ENCODE measurements around the gene THRAP3.

THRAP3 gene

DNA sequence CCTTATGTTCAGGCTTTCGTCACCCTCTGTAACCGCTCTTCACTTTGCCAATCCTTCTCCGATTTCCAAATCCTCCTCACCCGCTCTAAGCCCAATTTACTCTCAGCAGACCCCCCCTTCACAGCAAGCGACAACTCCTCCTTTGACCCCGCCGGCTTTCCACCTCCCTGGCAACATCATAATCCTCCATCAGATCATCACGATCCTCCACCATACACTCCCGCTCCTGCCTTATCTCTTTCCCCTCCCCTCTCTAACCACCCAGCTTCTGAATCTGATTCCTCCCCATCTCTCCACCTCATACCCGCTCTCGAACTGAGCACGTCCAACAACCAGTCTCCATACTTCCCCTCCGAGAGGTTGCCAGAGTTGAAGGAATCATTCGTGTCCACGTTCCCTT, 106.7 kb downstream of the THRAP3 start:
- TF ChIP-seq GATA2 (IDR thresholded peaks at IDR 0.05; ENCODE audit: low read depth, low read length), result no peak
- no peak for TF ChIP-seq GATA3 (IDR thresholded peaks at IDR 0.05; ENCODE audit: low read depth, low read length)

- TF ChIP-seq GATA3 (IDR thresholded peaks at IDR 0.05; ENCODE audit: low read depth, low read length) (no peak), GATA2 (IDR thresholded peaks at IDR 0.05; ENCODE audit: low read depth, low read length) (no peak)
These were observed 113.6 kb downstream of the THRAP3 start for GRCh38 chr1:36337830-36338229.

- TF ChIP-seq GATA2 (IDR thresholded peaks at IDR 0.05; ENCODE audit: low read depth, low read length) (no peak), GATA3 (IDR thresholded peaks at IDR 0.05; ENCODE audit: low read depth, low read length) (no peak)
These were observed 115.0 kb downstream of the THRAP3 start for GRCh38 chr1:36339215-36339614.

DNA sequence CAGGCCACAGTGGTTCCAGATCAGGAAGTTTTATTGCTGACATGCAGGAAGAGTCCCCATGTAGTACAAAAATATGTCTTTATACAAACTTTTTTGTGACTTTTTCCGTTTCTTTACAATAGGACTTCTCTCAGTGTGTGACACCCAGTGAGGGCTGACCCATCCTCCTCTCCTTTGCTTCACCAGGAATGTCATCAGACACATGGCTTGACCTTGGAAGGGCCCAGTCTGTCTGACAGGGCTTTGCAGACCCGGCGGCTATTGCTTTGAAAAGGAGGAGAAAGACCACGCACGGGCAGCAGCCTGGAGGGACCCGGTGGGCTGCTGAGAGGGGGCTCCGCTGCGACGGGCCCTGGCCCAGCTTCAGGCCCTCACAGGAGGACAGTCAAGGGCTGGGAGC, 115.4 kb downstream of the THRAP3 start:
- TF ChIP-seq GATA2 (IDR thresholded peaks at IDR 0.05; ENCODE audit: low read depth, low read length) (no peak), GATA3 (IDR thresholded peaks at IDR 0.05; ENCODE audit: low read depth, low read length) (no peak)

DNA sequence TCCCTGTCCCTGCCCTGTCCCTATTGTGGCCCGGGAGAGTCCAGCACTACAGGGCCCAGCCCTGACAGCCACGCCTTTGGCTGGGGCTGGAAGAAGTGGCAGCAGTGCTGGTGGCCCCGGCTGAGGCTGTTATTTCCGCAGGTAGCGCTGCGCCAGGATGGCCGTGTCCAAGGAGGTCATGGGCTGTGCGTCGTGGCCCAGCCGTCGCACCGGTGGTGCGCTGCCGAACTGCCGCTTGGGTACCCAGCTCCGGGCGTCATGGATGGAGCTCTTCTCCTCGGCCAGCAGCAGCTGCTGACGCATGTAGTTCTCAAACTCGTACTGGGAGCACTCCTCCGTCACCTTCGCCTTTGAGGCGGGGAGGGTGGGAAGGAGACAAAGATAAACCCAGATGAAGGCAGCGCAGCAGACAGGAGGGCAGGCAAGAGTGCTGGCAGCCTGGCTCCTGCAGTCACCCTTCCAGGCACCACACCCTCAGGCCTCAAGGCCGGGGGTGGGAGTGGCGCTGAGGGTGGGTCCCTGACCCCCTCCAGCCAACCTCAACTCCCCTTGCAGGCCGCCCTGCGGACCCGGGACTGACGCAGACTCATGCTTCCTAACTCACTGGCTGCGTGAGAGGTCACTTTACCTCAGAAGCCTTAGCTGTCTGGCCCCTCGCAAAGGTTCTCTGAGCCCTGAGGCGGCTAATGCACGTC, 117.5 kb downstream of the THRAP3 start:
- TF ChIP-seq GATA2 (IDR thresholded peaks at IDR 0.05; ENCODE audit: low read depth, low read length) (no peak), GATA3 (IDR thresholded peaks at IDR 0.05; ENCODE audit: low read depth, low read length) (no peak)

DNA sequence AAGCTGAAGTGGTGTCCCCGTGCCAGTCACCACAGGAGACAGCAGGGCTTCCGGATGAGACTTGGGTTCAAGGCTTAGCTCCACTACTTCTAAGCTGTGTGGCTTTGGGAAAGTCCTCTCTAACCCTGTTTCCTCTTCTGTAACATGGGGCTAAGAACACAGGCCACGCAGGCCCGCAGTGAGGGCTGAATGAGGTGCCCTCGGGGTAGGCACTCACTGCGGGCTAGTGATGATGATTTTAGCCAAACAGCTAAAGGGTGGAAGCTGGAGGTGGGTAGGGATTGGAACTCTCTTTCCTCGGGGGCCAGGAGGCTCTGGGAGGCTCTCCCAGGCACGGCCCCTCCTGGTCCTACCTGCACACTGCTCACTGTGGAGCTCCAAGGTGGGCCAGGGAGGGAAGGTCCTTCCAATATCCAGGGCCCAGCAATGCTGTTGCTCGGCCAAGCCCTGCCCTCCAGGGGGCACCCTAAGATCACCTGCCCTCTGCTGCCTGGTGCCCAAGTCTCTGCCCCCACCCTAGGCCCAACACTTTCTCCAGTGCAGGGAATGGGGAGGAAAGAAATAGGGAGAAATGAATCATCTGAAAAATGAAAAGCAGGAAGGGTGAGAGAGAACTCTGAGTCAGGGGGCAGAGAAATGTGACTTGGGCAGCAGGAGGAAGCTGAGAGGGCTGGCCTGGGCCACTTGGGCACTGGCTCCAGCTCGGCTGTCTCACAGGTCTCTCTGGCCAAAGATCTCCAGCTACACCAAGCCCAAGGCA, 118.4 kb downstream of the THRAP3 start:
- TF ChIP-seq GATA2 (IDR thresholded peaks at IDR 0.05; ENCODE audit: low read depth, low read length) (no peak), GATA3 (IDR thresholded peaks at IDR 0.05; ENCODE audit: low read depth, low read length) (no peak)

DNA sequence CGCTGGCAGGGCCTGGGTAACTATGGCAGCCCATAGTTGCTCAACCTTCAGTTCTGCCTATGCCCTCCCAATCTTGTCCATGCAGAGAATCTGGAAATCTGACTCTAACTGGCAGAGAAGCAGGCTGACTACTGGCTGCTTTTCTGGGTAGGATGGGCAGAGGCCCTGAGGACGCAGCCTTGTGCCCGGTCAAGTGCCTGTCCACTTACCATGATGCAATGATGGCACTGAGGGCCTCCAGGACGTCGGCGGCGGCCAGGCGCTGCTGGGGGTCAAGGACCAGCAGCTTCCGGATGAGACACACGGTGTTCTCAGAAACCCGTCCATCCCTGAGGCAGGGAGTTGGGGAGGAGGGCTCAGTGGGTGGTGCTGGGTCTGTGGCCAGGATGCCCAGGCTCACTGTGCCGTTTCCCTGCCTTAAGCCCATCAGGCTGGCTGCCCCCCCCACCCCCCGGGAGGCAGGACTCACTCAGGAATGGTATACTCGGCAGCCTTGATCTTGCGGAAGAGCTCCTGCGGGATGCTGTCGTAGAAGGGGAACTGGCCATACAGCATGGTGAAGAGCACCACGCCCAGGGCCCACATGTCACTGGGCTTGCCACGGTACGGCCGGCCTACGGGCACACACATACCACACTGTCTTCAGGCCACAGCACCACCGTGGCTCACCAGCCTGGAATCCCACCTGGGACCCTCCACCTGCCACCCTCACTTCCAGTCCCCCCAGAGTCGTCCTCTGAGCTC, 119.6 kb downstream of the THRAP3 start:
- TF ChIP-seq GATA3 (IDR thresholded peaks at IDR 0.05; ENCODE audit: low read depth, low read length) (no peak), GATA2 (IDR thresholded peaks at IDR 0.05; ENCODE audit: low read depth, low read length) (no peak)

GRCh38 chr1:36344395-36344680, 120.1 kb downstream of the THRAP3 start:
- TF ChIP-seq GATA3 (IDR thresholded peaks at IDR 0.05; ENCODE audit: low read depth, low read length) (no peak), GATA2 (IDR thresholded peaks at IDR 0.05; ENCODE audit: low read depth, low read length) (no peak)

DNA sequence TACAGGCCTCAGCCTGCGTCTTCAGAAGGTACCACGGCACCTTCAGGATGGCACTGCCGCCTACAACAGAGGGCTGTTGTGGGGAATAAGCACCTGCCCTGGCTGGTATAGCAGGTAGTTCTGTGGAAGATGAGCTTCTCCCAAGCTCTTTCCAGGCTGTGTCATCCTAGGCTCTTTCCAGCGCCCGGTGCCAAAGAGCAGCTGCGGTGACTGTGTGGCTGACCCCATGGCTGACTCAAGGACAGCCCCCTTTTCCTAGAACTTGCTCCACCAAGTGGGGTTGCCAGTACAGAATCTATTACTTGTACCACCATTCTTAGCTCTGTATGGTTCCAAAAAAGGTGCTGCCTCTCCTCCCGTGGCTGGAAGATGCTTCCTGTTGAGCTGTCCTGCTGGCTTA, 121.1 kb downstream of the THRAP3 start:
- TF ChIP-seq GATA3 (IDR thresholded peaks at IDR 0.05; ENCODE audit: low read depth, low read length) (no peak), GATA2 (IDR thresholded peaks at IDR 0.05; ENCODE audit: low read depth, low read length) (no peak)

DNA sequence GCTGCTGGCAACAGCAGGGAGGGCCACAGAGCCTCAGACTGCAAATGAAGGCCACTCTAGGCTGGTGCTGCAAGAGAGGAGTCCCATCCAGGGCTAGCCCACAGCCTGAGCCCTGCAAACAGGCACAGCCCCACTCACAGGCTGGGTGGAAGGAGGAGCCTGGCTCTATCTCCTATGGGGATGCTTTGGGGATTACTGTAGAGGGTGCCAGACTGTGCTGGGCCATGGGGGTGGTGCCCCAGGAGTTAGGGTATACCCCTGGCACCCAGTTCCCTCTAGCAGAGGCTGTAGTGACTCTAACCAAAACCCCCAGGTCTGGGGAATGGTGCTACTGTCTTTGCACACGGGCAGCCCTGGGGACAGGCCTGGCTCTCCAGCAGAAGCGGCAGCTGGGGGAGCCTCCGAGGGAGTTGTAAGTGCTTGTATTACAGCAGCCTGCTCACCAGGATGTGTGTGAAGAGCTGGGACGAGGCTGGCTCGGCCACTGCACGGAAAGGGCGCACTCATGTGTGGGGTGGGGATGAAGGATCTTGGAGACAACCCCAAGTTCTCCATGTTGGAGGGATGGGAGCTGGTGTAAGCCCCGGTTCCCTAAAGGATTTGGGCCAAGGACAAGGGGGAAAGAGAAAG, 122.6 kb downstream of the THRAP3 start:
- TF ChIP-seq GATA2 (IDR thresholded peaks at IDR 0.05; ENCODE audit: low read depth, low read length), result no peak
- no peak for TF ChIP-seq GATA3 (IDR thresholded peaks at IDR 0.05; ENCODE audit: low read depth, low read length)

GRCh38 chr1:36349241-36349671, 125.0 kb downstream of the THRAP3 start:
- TF ChIP-seq GATA3 (IDR thresholded peaks at IDR 0.05; ENCODE audit: low read depth, low read length) (no peak), GATA2 (IDR thresholded peaks at IDR 0.05; ENCODE audit: low read depth, low read length) (no peak)

DNA sequence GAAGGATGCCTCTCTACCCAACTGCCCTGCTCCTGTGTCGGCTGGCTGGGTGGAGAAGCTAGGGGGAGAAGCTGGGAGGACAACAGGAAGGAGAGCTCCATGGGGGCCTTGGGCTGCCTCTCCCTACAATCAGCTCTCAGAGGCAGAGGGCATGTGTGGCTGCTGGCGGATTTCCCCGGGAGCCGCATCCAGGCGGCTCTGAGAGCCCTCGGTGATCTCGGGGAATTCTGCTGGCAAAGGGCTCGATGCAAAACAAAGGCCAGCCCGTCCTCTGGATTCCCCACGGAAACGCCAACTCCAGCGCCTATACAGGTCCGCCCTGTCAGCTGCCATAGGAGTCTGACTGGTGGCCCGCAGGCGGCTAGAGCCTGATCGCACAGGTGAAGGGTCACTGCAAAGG, 125.6 kb downstream of the THRAP3 start:
- TF ChIP-seq GATA3 (IDR thresholded peaks at IDR 0.05; ENCODE audit: low read depth, low read length), result no peak
- TF ChIP-seq GATA2 (IDR thresholded peaks at IDR 0.05; ENCODE audit: low read depth, low read length), result no peak

- TF ChIP-seq GATA3 (IDR thresholded peaks at IDR 0.05; ENCODE audit: low read depth, low read length) (no peak), GATA2 (IDR thresholded peaks at IDR 0.05; ENCODE audit: low read depth, low read length) (no peak)
These were observed 126.5 kb downstream of the THRAP3 start for GRCh38 chr1:36350659-36351226.

All from SH-SY5Y (cell line).